Neural crest cell (in vitro differentiated cells): Measurements from ENCODE around the gene SERINC3. TPM values are rescaled to one million over a fixed set of nuclear protein-coding genes. Genes with fewer than 3 reads are reported as not detected.

Experiments used
- DNase-seq: peaks from one replicate; pipeline ENCODE4 v3.0.0; 2021; ENCODE audit warnings: low read depth, mixed read lengths, low spot score
- H3K27ac Mint-ChIP-seq: one replicate; pipeline ENCODE4 v1.8.0; 2021; ENCODE audit warnings: mild to moderate bottlenecking, mixed read lengths; ENCODE audit not compliant: unreplicated experiment
- H3K27me3 Mint-ChIP-seq: 2 replicates; pipeline ENCODE4 v1.8.0; 2021; ENCODE audit warnings: low read depth, mild to moderate bottlenecking, mixed read lengths
- H3K36me3 Mint-ChIP-seq: 2 replicates; pipeline ENCODE4 v1.8.0; 2021; ENCODE audit warnings: low read depth, mild to moderate bottlenecking, mixed read lengths
- H3K4me1 Mint-ChIP-seq: 2 replicates; pipeline ENCODE4 v1.8.0; 2021; ENCODE audit warnings: mixed read lengths
- H3K4me3 Mint-ChIP-seq: one replicate; pipeline ENCODE4 v1.8.0; 2021; ENCODE audit warnings: mild to moderate bottlenecking, mixed read lengths
- H3K9me3 Mint-ChIP-seq: 2 replicates; pipeline ENCODE4 v1.8.0; 2021; ENCODE audit warnings: mixed read lengths
- total RNA-seq: library from RNA; stranded (reverse); gene quantifications from 2 replicates; pipeline ENCODE4 v1.2.1, GENCODE V29; 2021
- TF ChIP-seq, protein P1 (sequence below): fragments of 200-600 bp; sonication (generic); conservative IDR thresholded peaks from 2 replicates; pipeline ENCODE4 v1.5.0; 2021; ENCODE audit warnings: antibody characterized with exemption, mild to moderate bottlenecking

Gene SERINC3
- total RNA-seq, 1 donor from 2014 or later = 32.4 TPM

DNA sequence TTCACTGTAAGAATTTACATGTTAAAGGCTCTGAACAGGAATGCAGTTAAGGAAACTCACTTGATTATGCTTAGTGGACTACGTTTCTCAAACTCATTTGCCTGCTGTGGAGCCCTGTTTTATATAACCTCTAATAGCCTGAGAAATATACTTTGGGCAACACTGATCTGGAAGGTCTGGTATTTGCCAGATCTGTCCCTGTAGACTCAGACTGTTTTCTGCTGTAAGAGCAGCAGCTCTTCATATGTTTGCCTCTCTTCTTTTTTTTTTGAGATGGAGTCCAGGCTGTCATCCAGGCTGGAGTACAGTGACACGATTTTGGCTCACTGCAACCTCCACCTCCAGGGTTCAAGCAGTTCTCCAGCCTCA, 36.1 kb downstream of the SERINC3 start:
- no peak for DNase-seq
- Mint-ChIP-seq H3K9me3 (no peaks in the 10 kb centered on the region), H3K4me1 (no peaks in the 10 kb centered on the region), H3K36me3 (peaks cover 3% of the 10 kb centered on the region), H3K27ac (no peak overlapping the region), H3K27me3 (no peaks in the 10 kb centered on the region), H3K4me3 (no peak overlapping the region)
- TF ChIP-seq, protein P1, sequence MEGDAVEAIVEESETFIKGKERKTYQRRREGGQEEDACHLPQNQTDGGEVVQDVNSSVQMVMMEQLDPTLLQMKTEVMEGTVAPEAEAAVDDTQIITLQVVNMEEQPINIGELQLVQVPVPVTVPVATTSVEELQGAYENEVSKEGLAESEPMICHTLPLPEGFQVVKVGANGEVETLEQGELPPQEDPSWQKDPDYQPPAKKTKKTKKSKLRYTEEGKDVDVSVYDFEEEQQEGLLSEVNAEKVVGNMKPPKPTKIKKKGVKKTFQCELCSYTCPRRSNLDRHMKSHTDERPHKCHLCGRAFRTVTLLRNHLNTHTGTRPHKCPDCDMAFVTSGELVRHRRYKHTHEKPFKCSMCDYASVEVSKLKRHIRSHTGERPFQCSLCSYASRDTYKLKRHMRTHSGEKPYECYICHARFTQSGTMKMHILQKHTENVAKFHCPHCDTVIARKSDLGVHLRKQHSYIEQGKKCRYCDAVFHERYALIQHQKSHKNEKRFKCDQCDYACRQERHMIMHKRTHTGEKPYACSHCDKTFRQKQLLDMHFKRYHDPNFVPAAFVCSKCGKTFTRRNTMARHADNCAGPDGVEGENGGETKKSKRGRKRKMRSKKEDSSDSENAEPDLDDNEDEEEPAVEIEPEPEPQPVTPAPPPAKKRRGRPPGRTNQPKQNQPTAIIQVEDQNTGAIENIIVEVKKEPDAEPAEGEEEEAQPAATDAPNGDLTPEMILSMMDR = no peak

DNA sequence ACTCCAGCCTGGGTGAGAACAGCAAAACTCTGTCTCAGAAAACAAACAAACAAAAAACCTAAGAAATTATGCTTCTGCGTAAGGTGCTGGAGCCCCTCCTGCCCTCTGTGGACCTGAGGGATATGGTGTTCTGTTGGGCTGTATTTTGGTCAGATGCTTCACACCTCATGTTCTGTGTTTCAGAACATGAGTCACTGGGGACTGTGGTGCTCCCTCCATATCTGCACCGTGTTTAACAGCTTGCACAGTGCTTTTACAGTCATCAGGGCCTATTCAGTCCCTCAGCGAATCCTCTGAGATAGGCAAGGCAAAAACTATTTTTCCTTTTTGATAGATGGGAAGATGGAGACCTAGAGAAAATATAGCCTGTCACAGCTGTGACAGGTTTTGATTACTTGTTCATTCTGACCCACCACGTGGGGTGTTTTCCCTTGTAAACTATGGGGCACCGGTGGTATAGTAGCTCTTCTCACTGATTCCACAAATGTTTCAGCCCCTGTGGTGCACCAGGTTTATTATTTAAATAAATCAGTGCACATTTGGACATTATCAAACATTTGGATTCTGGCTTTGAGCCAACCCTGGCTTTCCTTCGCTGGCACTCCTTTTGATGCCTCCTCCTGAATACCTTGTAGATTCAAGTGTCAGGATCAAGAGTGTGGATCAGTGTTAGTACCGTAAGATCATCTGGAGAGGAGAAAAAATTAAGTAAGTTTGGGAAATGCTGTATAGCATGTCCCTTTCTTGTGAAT, 36.6 kb downstream of the SERINC3 start:
- Mint-ChIP-seq H3K36me3 (peaks cover 3% of the 10 kb centered on the region), H3K27ac (no peak overlapping the region), H3K4me3 (no peak overlapping the region), H3K4me1 (no peaks in the 10 kb centered on the region), H3K9me3 (no peaks in the 10 kb centered on the region), H3K27me3 (no peaks in the 10 kb centered on the region)
- TF ChIP-seq, protein P1 = no peak
- no peak for DNase-seq

DNA sequence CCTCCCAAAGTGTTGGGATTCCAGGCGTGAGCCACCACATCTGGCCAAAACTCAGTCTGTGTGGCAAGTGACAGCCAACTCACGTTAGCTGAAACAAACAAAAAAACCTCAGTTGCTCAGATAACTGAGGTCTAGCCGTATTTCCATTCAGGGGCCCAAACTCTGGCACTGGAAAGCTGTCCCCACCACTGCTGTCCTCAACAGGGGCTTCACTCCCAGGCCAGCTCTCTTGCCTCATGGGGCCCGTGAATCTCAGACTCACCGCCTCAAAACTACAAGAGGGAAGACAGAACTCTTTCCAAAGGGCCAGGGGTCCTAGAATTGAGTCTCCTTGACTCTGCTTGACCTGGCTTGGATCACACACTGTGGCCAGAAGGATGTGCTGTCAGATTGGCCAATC, 38.8 kb downstream of the SERINC3 start:
- Mint-ChIP-seq H3K27me3 (no peaks in the 10 kb centered on the region), H3K4me1 (no peaks in the 10 kb centered on the region), H3K27ac (no peak overlapping the region), H3K9me3 (no peaks in the 10 kb centered on the region), H3K36me3 (peaks cover 3% of the 10 kb centered on the region), H3K4me3 (no peak overlapping the region)
- TF ChIP-seq, protein P1 = no peak
- DNase-seq = no peak

DNA sequence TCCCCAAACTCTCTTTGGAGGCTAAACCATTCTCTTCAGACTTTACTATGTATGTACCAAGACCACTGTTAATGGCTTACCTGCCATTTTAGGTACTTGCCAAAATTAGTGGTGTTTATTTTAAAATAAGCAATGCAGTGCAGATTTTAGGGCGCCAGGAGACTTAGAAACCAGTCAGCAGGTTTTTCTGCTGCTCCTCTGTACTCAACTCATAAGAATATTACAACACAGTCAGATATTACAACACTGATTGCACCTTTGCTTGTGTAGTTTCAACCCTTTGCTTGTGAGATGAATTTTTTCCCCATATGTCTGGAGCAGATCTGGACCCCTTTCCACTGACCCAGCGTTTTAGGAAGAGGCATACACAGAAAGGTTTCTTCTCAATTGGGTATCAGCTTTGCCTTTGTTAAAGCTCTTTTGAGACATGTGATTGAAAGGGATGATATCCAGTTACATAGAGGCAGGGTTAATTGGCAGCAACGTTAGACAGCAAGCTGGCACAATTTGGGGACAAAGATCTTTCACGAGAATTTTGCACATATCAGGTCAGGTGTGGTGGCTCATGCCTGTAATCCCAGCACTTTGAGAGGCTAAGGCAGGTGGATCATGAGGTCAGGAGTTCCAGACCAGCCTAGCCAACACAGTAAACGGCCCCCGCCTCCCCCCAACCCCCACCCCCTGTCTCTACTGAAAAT, 40.0 kb downstream of the SERINC3 start:
- Mint-ChIP-seq H3K4me3 (no peak overlapping the region), H3K36me3 (peaks cover 3% of the 10 kb centered on the region), H3K4me1 (peaks cover 4% of the 10 kb centered on the region), H3K9me3 (no peaks in the 10 kb centered on the region), H3K27me3 (no peaks in the 10 kb centered on the region), H3K27ac (no peak overlapping the region)
- no peak for DNase-seq
- TF ChIP-seq, protein P1 = no peak

DNA sequence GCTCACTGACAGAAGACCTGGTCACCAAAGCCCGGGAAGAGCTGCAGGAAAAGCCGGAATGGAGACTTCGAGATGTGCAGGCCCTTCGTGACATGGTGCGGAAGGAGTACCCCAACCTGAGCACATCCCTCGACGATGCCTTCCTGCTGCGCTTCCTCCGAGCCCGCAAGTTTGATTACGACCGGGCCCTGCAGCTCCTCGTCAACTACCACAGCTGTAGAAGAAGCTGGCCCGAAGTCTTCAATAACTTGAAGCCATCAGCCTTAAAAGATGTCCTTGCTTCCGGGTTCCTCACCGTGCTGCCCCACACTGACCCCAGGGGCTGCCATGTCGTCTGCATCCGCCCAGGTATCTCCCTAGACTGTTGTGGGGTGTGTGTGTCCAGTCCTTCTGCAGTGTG, 41.8 kb downstream of the SERINC3 start:
- H3K4me3 Mint-ChIP-seq = no peak overlapping the region
- H3K9me3 Mint-ChIP-seq = no peaks in the 10 kb centered on the region
- H3K4me1 Mint-ChIP-seq = peaks cover 21% of the 10 kb centered on the region
- H3K27ac Mint-ChIP-seq = no peak overlapping the region
- no peaks in the 10 kb centered on the region for H3K36me3 Mint-ChIP-seq
- no peaks in the 10 kb centered on the region for H3K27me3 Mint-ChIP-seq
- TF ChIP-seq, protein P1 = no peak
- no peak for DNase-seq
